ENCODE measurements around the gene RASGEF1B.

DNA sequence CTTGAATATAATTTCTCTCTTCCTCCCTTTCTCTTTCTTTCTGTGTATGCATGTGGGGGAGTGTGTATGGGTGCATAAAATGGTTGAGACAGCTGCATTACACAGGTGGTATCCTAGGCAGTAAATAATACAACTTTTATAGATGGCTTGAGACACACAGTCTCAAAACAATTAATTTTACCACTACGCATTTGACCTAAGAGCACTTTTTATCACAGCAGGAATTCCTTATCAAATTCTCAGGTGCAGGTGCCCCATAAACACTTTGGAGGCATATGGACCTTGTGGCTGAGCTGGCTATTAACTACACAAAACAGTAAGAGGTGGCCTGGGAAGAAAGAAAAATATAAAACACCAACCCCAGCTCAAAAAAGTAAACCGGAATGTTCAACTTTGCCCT lies 91.3 kb downstream of the RASGEF1B start:
- TF ChIP-seq HMG20A (CRISPR knock-in tag; IDR thresholded peaks at IDR 0.05; ENCODE audit: borderline replicate concordance) (no peak), SIN3A (IDR thresholded peaks at IDR 0.05; ENCODE audit: borderline replicate concordance, low read depth, low read length) (no peak), PRMT3 (CRISPR knock-in tag; IDR thresholded peaks at IDR 0.05; ENCODE audit: borderline replicate concordance, low read depth) (no peak), JUND (CRISPR knock-in tag; IDR thresholded peaks at IDR 0.05) (no peak), SRF (IDR thresholded peaks at IDR 0.05; ENCODE audit: low read depth, low read length) (no peak), STAG1 (CRISPR knock-in tag; IDR thresholded peaks at IDR 0.05) (no peak)
- TF ChIP-seq, protein P1, sequence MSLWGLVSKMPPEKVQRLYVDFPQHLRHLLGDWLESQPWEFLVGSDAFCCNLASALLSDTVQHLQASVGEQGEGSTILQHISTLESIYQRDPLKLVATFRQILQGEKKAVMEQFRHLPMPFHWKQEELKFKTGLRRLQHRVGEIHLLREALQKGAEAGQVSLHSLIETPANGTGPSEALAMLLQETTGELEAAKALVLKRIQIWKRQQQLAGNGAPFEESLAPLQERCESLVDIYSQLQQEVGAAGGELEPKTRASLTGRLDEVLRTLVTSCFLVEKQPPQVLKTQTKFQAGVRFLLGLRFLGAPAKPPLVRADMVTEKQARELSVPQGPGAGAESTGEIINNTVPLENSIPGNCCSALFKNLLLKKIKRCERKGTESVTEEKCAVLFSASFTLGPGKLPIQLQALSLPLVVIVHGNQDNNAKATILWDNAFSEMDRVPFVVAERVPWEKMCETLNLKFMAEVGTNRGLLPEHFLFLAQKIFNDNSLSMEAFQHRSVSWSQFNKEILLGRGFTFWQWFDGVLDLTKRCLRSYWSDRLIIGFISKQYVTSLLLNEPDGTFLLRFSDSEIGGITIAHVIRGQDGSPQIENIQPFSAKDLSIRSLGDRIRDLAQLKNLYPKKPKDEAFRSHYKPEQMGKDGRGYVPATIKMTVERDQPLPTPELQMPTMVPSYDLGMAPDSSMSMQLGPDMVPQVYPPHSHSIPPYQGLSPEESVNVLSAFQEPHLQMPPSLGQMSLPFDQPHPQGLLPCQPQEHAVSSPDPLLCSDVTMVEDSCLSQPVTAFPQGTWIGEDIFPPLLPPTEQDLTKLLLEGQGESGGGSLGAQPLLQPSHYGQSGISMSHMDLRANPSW (CRISPR knock-in tag; IDR thresholded peaks at IDR 0.05; ENCODE audit: borderline replicate concordance): no peak
- TF ChIP-seq, protein P2, sequence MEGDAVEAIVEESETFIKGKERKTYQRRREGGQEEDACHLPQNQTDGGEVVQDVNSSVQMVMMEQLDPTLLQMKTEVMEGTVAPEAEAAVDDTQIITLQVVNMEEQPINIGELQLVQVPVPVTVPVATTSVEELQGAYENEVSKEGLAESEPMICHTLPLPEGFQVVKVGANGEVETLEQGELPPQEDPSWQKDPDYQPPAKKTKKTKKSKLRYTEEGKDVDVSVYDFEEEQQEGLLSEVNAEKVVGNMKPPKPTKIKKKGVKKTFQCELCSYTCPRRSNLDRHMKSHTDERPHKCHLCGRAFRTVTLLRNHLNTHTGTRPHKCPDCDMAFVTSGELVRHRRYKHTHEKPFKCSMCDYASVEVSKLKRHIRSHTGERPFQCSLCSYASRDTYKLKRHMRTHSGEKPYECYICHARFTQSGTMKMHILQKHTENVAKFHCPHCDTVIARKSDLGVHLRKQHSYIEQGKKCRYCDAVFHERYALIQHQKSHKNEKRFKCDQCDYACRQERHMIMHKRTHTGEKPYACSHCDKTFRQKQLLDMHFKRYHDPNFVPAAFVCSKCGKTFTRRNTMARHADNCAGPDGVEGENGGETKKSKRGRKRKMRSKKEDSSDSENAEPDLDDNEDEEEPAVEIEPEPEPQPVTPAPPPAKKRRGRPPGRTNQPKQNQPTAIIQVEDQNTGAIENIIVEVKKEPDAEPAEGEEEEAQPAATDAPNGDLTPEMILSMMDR (CRISPR knock-in tag; IDR thresholded peaks at IDR 0.05): no peak

Data from HepG2 (cell line).